ENCODE measurements around the gene TMEM184A. TPM values are rescaled to one million over a fixed set of nuclear protein-coding genes. Genes with fewer than 3 reads are reported as not detected.

Gene TMEM184A
- 0.03 TPM in 1 of 2 replicates, not detected in the other for total RNA-seq

- intact Hi-C loops (cut with micrococcal nuclease): no loop called here
- no peak for DNase-seq (ENCODE audit: low spot score)
- Mint-ChIP-seq H3K27ac (no peak within 1 kb of the TSS), H3K9me3 (no peaks in the 10 kb centered on the region), H3K27me3 (ENCODE audit: insufficient read depth) (no peaks in the 10 kb centered on the region), H3K36me3 (ENCODE audit: low read depth) (no peaks in the 10 kb centered on the region), H3K4me1 (ENCODE audit: low read depth) (no peaks in the 10 kb centered on the region), H3K4me3 (no peak within 1 kb of the TSS)
Observed at GRCh38 chr7:1555813-1556543, at the start of gene TMEM184A. TSS of gene TMEM184A (minus strand) at chr7:1556205. CDS start at chr7:1555484, 721 bp downstream.

GRCh38 chr7:1604383-1604782 is 48.4 kb upstream of the TMEM184A start:
- no peaks in the 10 kb centered on the region for H3K36me3 Mint-ChIP-seq (ENCODE audit: low read depth)
- DNase-seq (ENCODE audit: low spot score): no peak
- intact Hi-C loops (cut with micrococcal nuclease): no loop called here
- H3K9me3 Mint-ChIP-seq: no peaks in the 10 kb centered on the region
- no peaks in the 10 kb centered on the region for H3K4me1 Mint-ChIP-seq (ENCODE audit: low read depth)
- no peak overlapping the region for H3K27ac Mint-ChIP-seq
- peaks cover 7% of the 10 kb centered on the region for H3K27me3 Mint-ChIP-seq (ENCODE audit: insufficient read depth)
- no peak overlapping the region for H3K4me3 Mint-ChIP-seq

- intact Hi-C loops (cut with micrococcal nuclease): no loop called here
- Mint-ChIP-seq H3K36me3 (ENCODE audit: low read depth) (no peaks in the 10 kb centered on the region), H3K4me1 (ENCODE audit: low read depth) (no peaks in the 10 kb centered on the region), H3K27ac (no peak overlapping the region), H3K9me3 (no peaks in the 10 kb centered on the region), H3K27me3 (ENCODE audit: insufficient read depth) (peaks cover 7% of the 10 kb centered on the region), H3K4me3 (no peak overlapping the region)
- DNase-seq (ENCODE audit: low spot score): no peak
Observed at GRCh38 chr7:1603346-1604225, 47.6 kb upstream of the TMEM184A start.

- no peaks in the 10 kb centered on the region for H3K36me3 Mint-ChIP-seq (ENCODE audit: low read depth)
- no peak for DNase-seq (ENCODE audit: low spot score)
- no peak overlapping the region for H3K27ac Mint-ChIP-seq
- peaks cover 7% of the 10 kb centered on the region for H3K27me3 Mint-ChIP-seq (ENCODE audit: insufficient read depth)
- no peak overlapping the region for H3K4me3 Mint-ChIP-seq
- no peaks in the 10 kb centered on the region for H3K4me1 Mint-ChIP-seq (ENCODE audit: low read depth)
- intact Hi-C loops (cut with micrococcal nuclease): no loop called here
- H3K9me3 Mint-ChIP-seq: no peaks in the 10 kb centered on the region
Observed at GRCh38 chr7:1602386-1602785, 46.4 kb upstream of the TMEM184A start.

GRCh38 chr7:1601956-1602355 is 46.0 kb upstream of the TMEM184A start:
- Mint-ChIP-seq H3K27me3 (ENCODE audit: insufficient read depth) (peaks cover 7% of the 10 kb centered on the region), H3K4me3 (no peak overlapping the region), H3K9me3 (no peaks in the 10 kb centered on the region), H3K27ac (no peak overlapping the region), H3K36me3 (ENCODE audit: low read depth) (no peaks in the 10 kb centered on the region), H3K4me1 (ENCODE audit: low read depth) (no peaks in the 10 kb centered on the region)
- no peak for DNase-seq (ENCODE audit: low spot score)
- intact Hi-C loops (cut with micrococcal nuclease): no loop called here

- no peak for DNase-seq (ENCODE audit: low spot score)
- H3K9me3 Mint-ChIP-seq: no peaks in the 10 kb centered on the region
- no peaks in the 10 kb centered on the region for H3K4me1 Mint-ChIP-seq (ENCODE audit: low read depth)
- peaks cover 1% of the 10 kb centered on the region for H3K27me3 Mint-ChIP-seq (ENCODE audit: insufficient read depth)
- H3K36me3 Mint-ChIP-seq (ENCODE audit: low read depth): no peaks in the 10 kb centered on the region
- intact Hi-C loops (cut with micrococcal nuclease): no loop called here
- no peak overlapping the region for H3K27ac Mint-ChIP-seq
- H3K4me3 Mint-ChIP-seq: no peak overlapping the region
Observed at GRCh38 chr7:1599640-1600395, 43.8 kb upstream of the TMEM184A start.

- no peaks in the 10 kb centered on the region for H3K36me3 Mint-ChIP-seq (ENCODE audit: low read depth)
- no peaks in the 10 kb centered on the region for H3K4me1 Mint-ChIP-seq (ENCODE audit: low read depth)
- no peak overlapping the region for H3K27ac Mint-ChIP-seq
- no peak for DNase-seq (ENCODE audit: low spot score)
- no peaks in the 10 kb centered on the region for H3K9me3 Mint-ChIP-seq
- intact Hi-C loops (cut with micrococcal nuclease): no loop called here
- peaks cover 2% of the 10 kb centered on the region for H3K27me3 Mint-ChIP-seq (ENCODE audit: insufficient read depth)
- H3K4me3 Mint-ChIP-seq: no peak overlapping the region
Observed at GRCh38 chr7:1598961-1599639, 43.1 kb upstream of the TMEM184A start.

GRCh38 chr7:1598286-1598685 is 42.3 kb upstream of the TMEM184A start:
- intact Hi-C loops (cut with micrococcal nuclease): no loop called here
- H3K36me3 Mint-ChIP-seq (ENCODE audit: low read depth): no peaks in the 10 kb centered on the region
- H3K27ac Mint-ChIP-seq: no peak overlapping the region
- H3K4me1 Mint-ChIP-seq (ENCODE audit: low read depth): no peaks in the 10 kb centered on the region
- no peaks in the 10 kb centered on the region for H3K9me3 Mint-ChIP-seq
- no peak overlapping the region for H3K4me3 Mint-ChIP-seq
- H3K27me3 Mint-ChIP-seq (ENCODE audit: insufficient read depth): peaks cover 4% of the 10 kb centered on the region
- DNase-seq (ENCODE audit: low spot score): no peak

GRCh38 chr7:1597791-1598190 is 41.8 kb upstream of the TMEM184A start:
- Mint-ChIP-seq H3K4me3 (no peak overlapping the region), H3K9me3 (no peaks in the 10 kb centered on the region)

GRCh38 chr7:1597066-1597760 is 41.2 kb upstream of the TMEM184A start:
- no peak for DNase-seq (ENCODE audit: low spot score)
- no peak overlapping the region for H3K27ac Mint-ChIP-seq
- peaks cover 9% of the 10 kb centered on the region for H3K27me3 Mint-ChIP-seq (ENCODE audit: insufficient read depth)
- H3K9me3 Mint-ChIP-seq: no peaks in the 10 kb centered on the region
- H3K4me1 Mint-ChIP-seq (ENCODE audit: low read depth): peaks cover 5% of the 10 kb centered on the region
- intact Hi-C loops (cut with micrococcal nuclease): no loop called here
- H3K4me3 Mint-ChIP-seq: no peak overlapping the region
- H3K36me3 Mint-ChIP-seq (ENCODE audit: low read depth): peaks cover 1% of the 10 kb centered on the region

More at GRCh38 chr7:1597791-1598190, 41.8 kb upstream of the TMEM184A start:
- Mint-ChIP-seq H3K4me1 (ENCODE audit: low read depth) (peaks cover 1% of the 10 kb centered on the region), H3K27me3 (ENCODE audit: insufficient read depth) (peaks cover 4% of the 10 kb centered on the region), H3K36me3 (ENCODE audit: low read depth) (no peaks in the 10 kb centered on the region), H3K27ac (no peak overlapping the region)
- intact Hi-C loops (cut with micrococcal nuclease): no loop called here
- DNase-seq (ENCODE audit: low spot score): no peak

- no peak overlapping the region for H3K27ac Mint-ChIP-seq
- intact Hi-C loops (cut with micrococcal nuclease): no loop called here
- H3K4me3 Mint-ChIP-seq: no peak overlapping the region
- peaks cover 1% of the 10 kb centered on the region for H3K36me3 Mint-ChIP-seq (ENCODE audit: low read depth)
- H3K27me3 Mint-ChIP-seq (ENCODE audit: insufficient read depth): peaks cover 11% of the 10 kb centered on the region
- H3K9me3 Mint-ChIP-seq: no peaks in the 10 kb centered on the region
- H3K4me1 Mint-ChIP-seq (ENCODE audit: low read depth): peaks cover 12% of the 10 kb centered on the region
- DNase-seq (ENCODE audit: low spot score): no peak
Observed at GRCh38 chr7:1596181-1597043, 40.4 kb upstream of the TMEM184A start.
